HL-60 (cell line): ENCODE measurements around the gene LONP2.
"Not testable (repeated sequence)": the region's sequence is repeated elsewhere in the genome, so short reads cannot be mapped to it uniquely, and the experiment has no call there.

Experiments used
- DNase-seq, 2 experiments: peaks; one replicate each; pipeline ENCODE4 v3.0.0-alpha.2; 2010 to 2020; ENCODE audit warnings: low read depth in 1 of 2, low spot score in 1 of 2
- H3K27ac ChIP-seq: fragments of 250-450 bp; sonication (Bioruptor Pico); replicated peaks from 2 replicates; pipeline ENCODE4 v1.5.1; 2020; ENCODE audit warnings: mild to moderate bottlenecking, moderate library complexity
- H3K27me3 ChIP-seq: fragments of 250-450 bp; sonication (Bioruptor Pico); 2 replicates; pipeline ENCODE4 v1.5.1; 2021; ENCODE audit warnings: mild to moderate bottlenecking, moderate library complexity; ENCODE audit not compliant: insufficient read depth, poor library complexity, severe bottlenecking
- H3K4me3 ChIP-seq: replicated peaks from 2 replicates; pipeline ENCODE4 v1.5.1; 2011; ENCODE audit warnings: mild to moderate bottlenecking, control low read depth, low read length; ENCODE audit not compliant: insufficient read depth
- CTCF ChIP-seq: IDR thresholded peaks from one replicate; pipeline ENCODE4 v1.5.1; 2011; ENCODE audit warnings: low read length, control low read depth, inconsistent platforms; ENCODE audit not compliant: insufficient read depth
- GABPA ChIP-seq: IDR thresholded peaks from 2 replicates; pipeline ENCODE4 v1.6.1; 2012; ENCODE audit warnings: low read depth
- POLR2AphosphoS5 ChIP-seq: IDR thresholded peaks from 2 replicates; pipeline ENCODE4 v1.6.1; 2012; ENCODE audit warnings: low read depth
- REST ChIP-seq: IDR thresholded peaks from 2 replicates; pipeline ENCODE4 v1.6.1; 2012; ENCODE audit warnings: low read depth; ENCODE audit not compliant: insufficient replicate concordance
- SPI1 ChIP-seq: IDR thresholded peaks from 2 replicates; pipeline ENCODE4 v1.6.1; 2012; ENCODE audit warnings: low read depth, mild to moderate bottlenecking, borderline replicate concordance

The LONP2 gene

GRCh38 chr16:48235556-48236136 is 8.5 kb upstream of the LONP2 start:
- H3K4me3 ChIP-seq = no peak overlapping the region
- TF ChIP-seq GABPA (no peak), CTCF (no peak), REST (no peak), POLR2AphosphoS5 (no peak)
- no peaks in the 10 kb centered on the region for H3K27me3 ChIP-seq
- no peak overlapping the region for H3K27ac ChIP-seq
- DNase-seq = no peak

- DNase-seq = no peak
- H3K27ac ChIP-seq = no peak overlapping the region
- TF ChIP-seq POLR2AphosphoS5 (no peak), CTCF (no peak), REST (no peak), SPI1 (no peak), GABPA (no peak)
- no peaks in the 10 kb centered on the region for H3K27me3 ChIP-seq
- no peak overlapping the region for H3K4me3 ChIP-seq
These were observed 7.8 kb upstream of the LONP2 start for GRCh38 chr16:48236286-48236685.

GRCh38 chr16:48240147-48240546 is 4.0 kb upstream of the LONP2 start:
- not testable (repeated sequence) for H3K27me3 ChIP-seq, H3K27ac ChIP-seq, H3K4me3 ChIP-seq, DNase-seq

GRCh38 chr16:48244863-48245195 is 729 bp downstream of the LONP2 start:
- Histone ChIP-seq H3K27ac (peak overlapping the region; percentile 83), H3K27me3 (no peaks in the 10 kb centered on the region), H3K4me3 (peak overlapping the region; percentile 66)
- DNase-seq = no peak
- TF ChIP-seq GABPA = no peak
- TF ChIP-seq POLR2AphosphoS5 = no peak
- TF ChIP-seq CTCF = no peak
- no peak for TF ChIP-seq REST
- no peak for TF ChIP-seq SPI1
